Stimulated activated CD8-positive, alpha-beta memory T cell treated with anti-CD3 and anti-CD28 coated beads, Interleukin-7, amount 100 ng/mL, for 48 hours (primary cell): ENCODE measurements around the gene PHRF1.

Experiments used
- DNase-seq, 2 donors: peaks; one replicate each; pipeline ENCODE4 v3.0.0-alpha.2; 2020; ENCODE audit warnings: low read depth in 1 of 2; ENCODE audit errors: extremely low read depth in 1 of 2

Gene PHRF1

DNA sequence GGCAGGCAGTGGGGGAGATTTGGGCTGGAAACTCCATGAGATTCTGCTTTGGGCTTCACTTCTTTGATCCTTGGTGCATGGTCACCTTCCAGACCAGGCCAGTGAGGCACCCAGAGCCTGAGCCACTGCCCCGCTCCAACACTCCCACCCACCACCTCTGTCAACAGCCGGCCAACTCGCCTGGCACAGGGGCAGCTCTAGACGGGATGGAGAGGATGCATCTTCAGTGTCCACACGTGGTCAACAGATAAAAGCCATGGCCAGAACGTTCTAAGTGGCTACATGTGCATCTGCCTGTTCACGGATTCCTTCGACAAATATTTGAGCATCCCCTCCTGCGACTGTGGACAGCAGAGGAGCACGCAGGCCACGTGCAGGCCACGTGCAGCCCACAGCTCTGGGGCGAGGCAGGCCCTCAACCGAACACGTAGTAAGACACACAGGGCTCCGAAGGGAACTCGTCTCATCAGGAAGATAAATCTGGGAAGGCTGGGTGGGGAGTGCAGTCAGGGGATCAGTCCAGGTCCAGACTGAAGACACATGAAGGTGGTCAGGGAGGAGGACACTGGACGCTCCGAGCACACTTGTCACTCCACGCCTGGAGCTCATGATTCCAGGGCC lies 37.7 kb upstream of the PHRF1 start:
- DNase-seq = no peak

DNA sequence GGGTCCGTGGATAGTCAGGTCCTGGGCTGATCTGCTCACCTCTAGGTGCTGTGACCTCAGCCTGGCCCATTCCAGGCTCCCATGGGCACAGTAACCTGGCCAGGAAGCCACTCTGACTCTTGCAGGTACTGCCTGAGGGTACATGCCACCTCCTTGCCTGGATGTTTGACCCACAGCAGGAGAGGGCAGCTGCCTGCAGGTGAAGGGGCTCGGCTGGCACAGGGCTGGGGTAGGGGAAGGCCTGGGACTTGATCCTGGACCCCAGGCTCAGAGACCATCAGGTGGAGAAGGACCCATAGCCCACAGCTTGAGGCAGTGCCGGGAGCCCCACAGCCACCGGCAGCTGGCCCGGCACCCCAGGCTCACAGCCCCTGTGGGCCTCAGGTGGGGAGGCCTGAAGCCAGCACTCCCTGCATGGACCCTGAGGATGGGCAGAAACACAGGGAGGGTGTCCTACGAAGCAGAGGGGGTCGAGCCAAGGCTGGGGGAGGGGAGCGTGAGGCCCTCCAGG lies 36.2 kb upstream of the PHRF1 start:
- no peak for DNase-seq

DNA sequence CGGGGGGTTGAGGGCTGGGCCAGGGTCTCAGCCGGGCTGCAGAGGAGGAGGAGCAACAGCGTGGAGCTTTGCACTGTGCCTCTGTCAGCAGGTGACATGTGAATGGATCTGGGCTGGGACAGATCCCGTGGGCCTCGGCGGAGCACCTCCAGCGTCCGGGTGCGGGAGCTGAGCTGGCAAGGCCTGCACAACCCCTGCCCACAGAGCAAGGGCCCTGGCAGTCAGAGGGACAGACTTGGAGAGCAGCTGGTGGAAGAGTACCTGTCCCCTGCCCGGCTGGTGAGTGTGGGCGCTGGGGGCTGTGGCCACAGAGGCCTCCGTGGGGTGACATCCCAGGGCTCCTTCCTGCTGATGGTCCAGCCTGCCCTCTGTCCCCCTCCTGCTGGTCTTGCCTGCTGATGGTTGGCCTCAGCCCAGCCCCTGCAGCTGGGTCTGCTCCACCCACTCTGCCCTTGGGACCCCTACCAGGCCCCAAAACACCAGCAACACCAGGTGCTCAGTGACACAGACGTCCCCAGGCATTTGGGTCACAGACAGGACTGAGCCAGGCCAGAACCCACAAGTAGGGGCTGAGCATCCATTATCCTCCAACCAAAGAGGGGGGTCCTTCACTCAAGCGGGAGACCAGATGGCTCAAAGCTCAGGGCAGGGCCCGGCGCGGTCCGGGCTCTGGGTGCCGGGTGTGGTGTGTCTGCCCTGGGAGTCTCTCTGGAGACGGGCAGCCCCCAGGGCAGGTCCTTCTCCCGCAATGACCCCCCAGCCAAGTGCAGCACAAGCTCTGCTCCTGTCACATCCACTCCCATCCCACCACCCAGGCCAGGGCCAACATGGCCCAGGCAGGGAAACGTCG lies 35.5 kb upstream of the PHRF1 start:
- DNase-seq = no peak

DNA sequence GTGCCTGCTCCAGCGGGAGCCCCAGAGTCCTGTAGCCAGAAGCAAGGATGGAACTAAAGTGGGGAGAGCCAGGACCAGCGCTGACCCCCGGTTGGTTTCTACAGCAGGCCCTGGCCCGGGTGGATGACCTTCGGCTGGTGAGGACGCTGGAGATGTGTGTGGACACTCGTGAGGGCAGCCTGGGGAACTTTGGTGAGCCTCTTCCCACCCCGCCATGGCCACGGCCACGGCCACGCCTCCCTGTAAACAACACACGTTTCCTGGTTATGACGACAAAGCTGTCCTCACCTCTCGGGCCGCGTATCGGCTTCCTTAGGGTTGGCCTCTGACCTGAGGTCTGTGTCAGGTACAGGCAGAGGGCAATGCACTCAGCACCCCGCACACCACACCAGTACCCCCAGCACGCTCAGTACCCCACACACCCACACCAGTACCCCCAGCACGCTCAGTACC lies 34.8 kb upstream of the PHRF1 start:
- DNase-seq = no peak

DNA sequence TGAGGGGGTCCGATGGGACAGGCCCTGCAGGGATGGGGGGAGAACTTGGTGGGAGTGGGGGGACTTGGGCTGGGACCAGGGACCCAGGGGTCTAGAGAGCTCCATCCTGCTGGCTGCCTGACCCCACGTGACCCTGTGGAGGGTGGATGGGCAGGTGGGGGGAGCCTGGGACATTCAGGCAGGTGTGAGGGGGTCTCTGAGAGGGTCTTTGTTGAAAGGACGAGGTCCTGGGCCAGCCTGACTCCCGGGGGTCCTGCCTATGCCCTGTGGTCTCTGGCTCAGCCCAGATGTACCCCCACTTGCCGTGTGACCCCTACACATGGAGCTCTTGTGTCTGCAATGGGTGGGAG lies 31.5 kb upstream of the PHRF1 start:
- no peak for DNase-seq

DNA sequence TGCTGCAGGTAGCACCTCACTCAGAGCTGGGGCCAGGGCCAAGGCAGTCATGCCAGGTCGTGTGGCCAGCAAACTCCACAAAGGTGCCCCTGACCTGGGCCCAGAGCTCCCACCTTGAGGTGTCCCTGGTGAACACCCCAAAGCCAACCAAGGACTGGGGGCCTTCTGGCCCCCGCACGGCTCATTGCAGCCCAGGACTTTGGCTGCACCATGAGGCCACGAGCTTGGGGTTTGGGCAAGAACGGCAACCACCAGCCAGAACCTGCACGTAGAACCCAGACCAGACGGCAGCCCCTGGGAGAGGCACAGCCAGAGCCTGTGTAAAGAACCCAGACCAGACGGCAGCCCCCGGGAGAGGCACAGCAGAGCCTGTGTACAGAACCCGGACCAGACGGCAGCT lies 31.1 kb upstream of the PHRF1 start:
- DNase-seq = no peak

DNA sequence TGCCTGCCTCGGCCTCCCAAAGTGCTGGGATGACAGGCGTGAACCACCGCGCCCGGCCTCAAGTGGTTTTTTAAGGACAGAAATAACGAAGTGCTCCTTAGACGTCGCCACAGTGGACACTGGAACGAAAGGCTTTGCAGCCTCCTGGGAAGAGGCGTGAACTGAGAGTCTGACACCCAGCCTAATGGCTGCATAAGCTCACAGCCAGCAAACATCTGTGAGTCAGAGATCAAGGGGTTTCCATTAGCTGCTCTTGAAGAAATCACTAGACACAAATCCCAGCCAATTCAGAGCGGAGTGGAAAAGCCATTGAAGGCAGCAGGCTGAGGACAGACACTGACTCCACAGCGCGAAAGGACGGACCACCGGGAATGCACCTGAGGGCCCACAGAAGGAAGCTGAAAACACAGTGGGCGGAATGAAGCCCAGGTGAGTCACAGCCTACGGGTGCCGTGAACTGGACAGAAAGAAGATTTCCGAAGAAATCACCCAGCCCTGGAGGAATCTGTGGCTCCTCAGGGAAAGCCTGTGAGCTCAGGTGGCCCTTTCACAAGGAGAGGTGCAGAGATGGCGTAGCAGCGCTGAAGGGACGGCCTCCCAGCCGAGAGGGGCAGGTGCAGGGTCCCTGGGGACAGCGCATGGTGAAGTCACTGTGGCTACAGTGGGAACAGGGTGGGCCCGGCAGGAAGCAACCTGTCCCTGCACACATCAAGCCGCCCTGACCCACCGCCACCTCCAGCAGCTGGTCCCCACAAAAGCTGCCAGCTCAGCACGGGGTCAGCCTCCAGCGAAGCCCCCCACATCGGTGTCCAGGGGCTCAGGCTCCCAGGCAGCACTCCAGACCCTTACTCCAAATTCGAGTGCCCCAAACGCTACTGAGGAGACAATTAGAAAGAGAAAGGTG lies 27.3 kb upstream of the PHRF1 start:
- no peak for DNase-seq

DNA sequence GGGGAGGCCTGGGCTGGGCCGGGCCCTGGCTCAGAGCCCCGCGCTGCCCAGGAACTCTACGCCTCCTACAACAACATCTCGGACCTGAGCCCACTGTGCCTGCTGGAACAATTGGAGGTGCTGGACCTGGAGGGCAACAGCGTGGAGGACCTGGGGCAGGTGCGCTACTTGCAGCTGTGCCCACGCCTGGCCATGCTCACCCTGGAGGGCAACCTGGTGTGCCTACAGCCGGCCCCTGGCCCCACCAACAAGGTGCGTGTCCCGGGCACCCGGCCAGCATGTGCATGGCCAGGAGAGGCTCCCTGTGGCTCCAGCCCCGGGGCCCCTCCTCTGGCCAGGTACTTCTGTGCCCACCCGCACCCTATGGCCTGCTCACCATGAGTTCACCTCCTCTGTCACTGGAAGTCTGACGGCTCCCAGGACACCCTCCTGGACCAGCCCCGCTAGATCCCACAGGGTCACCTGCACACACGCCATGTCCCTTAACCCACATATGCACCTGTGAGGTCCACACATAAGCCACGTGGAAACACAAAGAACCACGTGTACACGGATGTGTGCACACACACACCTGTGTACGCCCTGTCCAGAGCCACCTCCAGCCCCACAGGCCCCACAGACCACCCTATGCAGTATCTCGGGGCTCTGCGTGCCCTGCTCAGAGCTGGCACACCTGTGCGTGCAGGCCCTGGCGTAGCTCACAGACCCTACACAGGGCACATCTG lies 26.1 kb upstream of the PHRF1 start:
- no peak for DNase-seq

DNA sequence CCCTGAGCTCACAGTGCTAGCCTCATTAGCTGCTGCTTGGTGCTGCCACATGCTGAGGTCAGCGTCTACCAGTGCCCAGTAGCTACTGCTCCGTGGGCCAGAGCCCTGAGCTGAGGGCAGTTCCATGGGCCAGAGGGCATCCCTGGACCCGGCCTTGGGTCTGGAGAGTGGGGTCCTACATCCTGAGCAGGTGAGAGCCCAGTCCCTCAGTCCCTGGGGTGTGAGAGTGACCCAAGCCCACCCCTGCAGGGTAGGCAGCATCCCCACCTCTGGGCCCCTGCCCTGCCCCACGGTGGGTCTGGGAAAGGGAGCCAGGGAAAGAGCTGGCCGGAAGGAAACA lies 25.6 kb upstream of the PHRF1 start:
- no peak for DNase-seq

DNA sequence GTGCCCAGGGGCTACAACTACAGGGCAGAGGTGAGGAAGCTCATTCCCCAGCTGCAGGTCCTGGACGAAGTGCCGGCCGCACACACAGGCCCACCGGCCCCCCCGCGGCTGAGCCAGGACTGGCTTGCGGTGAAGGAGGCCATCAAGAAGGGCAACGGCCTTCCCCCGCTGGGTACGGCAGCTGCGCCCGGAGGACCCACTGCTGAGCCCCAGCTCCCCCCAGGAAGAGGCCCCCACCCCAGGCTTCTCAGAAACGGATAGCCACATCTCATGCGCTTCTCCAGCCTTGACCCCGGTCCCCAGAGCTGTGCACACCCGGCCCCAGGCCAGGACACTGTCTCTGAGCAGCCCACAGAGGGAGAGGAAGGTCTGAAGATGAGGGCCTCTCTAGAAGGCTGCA lies 25.1 kb upstream of the PHRF1 start:
- DNase-seq = no peak

DNA sequence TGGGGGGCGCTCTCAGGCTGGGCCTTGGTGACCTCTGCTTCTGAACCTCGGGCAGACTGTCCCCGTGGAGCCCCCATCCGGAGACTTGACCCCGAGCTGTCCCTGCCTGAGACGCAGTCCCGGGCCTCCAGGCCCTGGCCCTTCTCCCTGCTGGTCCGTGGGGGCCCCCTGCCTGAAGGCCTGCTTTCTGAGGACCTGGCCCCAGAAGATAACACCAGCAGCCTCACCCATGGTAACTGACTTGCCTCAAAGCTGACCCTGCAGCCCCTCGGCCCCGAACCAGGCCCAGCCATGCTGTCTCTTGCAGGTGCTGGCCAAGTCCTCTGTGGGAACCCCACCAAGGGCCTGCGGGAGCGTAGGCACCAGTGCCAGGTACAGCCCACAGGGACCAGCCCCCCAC lies 24.7 kb upstream of the PHRF1 start:
- DNase-seq = no peak

DNA sequence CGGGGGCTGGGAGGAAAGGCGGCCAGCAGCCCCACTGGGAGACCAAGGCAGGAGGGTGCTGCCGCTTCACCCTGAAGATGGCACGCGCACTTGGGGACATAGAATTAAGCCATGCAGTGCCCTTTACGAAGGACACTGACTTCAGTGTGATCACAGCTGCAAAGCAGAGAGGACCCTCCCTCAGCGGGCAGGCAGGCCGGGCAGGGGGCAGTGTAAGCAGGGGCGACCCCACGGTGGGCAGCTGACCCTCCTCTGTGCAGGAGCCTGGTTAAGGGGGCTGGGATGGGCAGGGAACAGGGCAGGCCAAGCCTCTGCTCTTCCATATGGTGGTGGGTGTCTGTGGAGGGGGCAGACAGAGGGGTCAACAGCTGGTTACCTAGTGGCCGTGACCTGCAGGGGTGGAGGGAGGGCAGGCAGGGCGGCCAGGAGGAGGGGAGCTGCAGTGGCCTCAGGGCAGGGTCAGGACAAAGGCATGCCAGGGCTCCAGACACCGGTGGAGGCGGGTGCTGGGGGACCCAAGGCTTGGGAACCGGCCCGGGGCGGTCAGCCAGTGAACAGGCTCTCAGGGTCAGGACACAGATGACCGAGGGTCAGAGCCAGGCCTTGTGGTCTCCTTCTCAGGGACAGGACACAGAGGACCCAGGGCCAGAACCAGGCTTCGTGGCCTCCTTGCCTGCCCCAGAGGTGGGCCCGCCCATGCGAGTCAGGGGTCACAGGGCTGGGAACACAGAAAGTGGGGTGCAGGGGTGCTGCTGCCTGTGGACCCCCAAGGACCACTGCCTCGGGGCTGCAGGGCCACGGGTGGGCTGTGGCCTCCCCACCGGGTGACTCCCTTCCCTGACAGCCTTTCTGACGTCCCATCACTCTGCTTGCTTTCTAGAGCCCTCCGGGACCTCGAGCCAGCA lies 22.9 kb upstream of the PHRF1 start:
- no peak for DNase-seq

DNA sequence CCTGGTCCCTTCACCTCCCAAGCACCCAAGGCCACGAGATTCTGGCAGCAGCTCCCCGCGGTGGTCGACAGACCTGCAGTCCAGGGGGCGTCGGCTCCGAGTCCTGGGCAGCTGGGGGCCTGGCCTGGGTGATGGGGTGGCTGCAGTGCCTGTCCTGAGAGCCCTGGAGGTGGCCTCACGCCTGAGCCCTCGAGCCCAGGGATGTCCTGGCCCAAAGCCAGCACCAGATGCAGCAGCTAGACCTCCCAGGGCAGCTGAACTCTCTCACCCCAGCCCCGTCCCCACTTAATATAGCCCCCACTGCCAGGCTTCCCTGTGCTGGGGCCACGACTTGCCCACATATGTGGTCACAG lies 22.3 kb upstream of the PHRF1 start:
- DNase-seq = no peak

DNA sequence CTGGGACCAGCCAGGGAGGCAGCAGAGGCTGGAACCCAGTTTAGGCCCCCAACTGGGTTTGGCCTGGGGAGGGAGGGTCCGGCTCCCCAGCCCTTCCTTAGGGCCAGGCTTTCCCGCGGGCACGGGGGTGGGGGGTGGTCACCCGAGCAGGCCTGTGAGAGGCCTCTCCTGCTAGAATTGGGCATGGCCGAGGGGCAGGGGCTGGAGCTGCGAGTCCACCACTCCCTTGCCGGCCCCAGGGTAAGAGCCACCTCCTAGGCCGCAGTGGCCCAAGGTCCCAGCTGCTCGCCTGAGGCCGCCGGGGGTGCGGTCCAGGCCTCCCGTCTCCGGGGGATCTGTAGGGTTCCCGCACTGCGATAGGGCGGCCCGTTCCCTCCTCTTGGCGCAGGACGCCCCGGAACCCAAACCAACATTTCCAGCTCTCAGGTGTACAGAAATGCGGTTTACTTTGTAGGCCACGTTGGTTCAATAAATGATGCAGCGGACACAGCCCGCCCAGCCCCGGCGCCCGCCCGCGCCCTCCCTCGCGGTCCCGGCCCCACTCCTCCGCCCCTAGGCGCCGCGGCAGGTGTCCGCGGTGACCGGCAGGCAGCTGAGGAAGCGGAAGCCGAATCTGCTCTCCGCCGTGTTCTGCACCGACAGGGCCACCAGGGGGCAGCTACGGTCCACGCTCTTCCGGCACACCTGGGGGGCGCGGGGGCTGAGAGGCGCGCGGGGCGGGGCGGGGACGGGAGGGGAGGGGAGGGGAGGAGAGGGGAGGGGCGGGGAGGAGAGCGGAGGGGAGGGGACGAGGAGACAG lies 21.6 kb upstream of the PHRF1 start:
- DNase-seq = peak in 1 of 2 donors; percentile 53

DNA sequence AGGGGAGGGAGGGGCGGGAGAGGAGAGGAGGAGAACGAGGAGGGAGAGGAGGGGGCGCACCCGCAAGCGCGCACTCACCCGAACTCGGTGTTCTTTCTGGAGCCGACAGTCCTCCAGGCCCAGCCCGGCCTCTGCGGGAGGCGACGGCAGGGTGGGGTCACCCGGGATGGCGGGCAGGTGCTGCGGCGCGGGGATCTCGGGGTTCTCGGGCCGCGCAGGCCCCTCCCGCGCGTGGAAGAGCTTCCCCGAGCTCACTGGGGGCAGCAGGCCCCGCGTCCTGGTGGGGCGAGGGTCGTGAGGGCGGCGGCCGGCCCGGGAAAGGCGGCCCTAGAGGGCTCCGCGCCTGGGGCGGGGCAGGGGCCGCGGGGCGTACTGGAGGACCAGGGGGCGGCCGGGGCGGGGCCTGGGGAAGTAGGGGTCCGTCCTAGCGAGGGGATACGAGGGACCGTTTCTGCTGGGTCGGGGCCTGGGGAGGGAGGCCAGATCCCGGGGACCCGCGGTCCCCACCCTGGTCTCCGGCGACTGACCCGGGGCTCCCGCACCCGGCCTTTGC lies 21.0 kb upstream of the PHRF1 start:
- no peak for DNase-seq

DNA sequence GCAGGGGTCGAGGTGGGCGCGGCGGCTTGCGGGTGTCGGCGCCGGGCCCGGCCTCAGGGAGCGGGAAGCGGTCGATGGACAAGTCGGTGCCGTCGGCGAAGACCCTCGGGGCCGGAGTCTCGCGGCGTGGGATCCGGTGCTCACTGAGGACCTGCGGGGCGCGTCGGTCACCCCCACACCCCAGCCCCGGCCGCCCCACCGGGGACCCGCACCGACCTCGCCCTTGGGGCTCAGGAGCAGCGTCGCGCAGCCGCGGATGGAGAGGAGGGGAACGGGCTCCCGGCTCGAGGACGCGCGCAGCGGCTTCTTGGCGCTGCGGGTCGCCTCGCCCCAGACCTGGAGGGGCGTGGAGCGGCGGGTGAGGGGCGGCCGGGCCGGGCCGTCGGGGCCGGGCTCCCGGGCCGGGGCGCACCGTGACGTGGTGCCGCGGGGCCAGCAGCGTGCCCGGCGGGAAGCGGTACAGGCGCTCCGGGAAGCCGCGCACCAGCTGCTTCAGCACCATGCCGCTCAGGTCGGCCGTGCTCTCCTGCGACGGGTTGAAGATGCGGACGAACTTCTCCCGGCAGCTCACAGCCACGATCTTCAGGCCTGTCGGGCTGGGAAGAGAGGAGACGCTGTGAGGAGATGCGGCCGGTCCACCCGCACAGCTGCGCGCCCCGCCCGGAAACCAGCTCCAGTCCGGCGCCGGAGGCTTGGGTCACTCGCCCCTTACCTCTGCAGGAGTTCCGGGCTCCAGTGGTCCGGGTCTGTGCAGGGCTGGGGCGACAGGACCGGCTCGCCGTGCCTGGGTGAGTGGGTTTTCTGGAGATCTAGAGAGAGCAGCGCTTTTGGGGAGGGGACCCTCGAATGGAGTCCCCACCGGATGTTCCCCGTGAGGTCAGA lies 20.2 kb upstream of the PHRF1 start:
- DNase-seq = no peak

DNA sequence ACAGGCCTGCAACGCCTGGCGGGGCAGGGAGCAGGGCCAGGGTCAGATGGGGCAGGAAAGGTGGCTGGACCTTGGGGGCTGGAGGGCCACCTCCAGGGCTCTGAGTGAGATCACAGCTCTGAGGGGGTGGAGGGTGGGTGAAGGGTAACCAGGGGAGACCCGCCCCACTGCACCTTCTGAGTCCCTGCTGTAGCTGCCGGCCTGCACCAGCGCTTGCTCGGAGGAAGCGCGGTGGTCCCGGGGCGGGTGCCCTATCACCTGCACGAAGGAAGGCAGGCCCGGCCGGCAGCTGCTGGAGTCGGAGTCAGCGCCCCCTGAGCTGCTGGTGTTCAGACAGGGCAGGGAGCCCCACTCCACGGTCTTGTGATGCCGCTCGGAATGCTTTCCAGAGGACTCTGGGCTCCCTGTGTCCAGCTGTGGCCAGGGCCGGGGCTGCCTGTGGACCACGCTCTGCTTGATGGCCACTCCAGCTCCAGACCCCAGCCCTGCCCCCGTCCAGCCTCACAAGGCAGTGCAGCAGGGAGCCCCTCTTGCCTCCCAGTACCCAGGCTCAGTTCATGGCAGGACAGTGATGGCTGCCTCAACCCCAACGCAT lies 19.5 kb upstream of the PHRF1 start:
- DNase-seq = no peak
